ENCODE measurements around the gene KLHL11. TPM values are rescaled to one million over a fixed set of nuclear protein-coding genes. Genes with fewer than 3 reads are reported as not detected.

KLHL11 gene
- total RNA-seq, 1 experiment from 2014 or later, result 16.8 TPM

DNA sequence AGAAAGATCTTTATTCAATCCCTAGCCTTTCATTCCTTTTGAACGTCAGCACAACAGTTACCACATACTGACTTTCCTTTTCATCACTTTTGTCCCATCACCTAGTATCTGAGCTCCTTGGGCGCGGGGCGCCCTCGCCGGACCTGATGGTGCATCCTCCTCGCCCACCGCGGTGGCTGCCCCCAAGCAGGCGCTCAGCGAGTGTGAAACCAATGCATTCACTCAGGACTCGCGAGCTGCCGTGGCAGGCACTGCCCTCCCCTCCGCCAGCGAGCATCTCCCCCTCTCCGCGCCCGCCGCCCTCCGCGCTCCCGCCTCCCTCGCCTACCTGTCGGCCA lies 756 bp downstream of the KLHL11 start:
- no peak overlapping the region for H4K8ac ChIP-seq (replicated peaks; ENCODE audit: insufficient read length, low read depth, low read length)
- H3K18ac ChIP-seq (ENCODE audit: insufficient read length, low read depth, low read length), result no peak overlapping the region
- H2AK5ac ChIP-seq (ENCODE audit: insufficient read length, low read length), result no peak overlapping the region
- no peaks in the 10 kb centered on the region for H3K79me1 ChIP-seq (ENCODE audit: insufficient read depth, low read depth, low read length, poor library complexity, severe bottlenecking)
- peaks cover 5% of the 10 kb centered on the region; the same call in 1 of the 2 replicates for H3K4me1 ChIP-seq (ENCODE audit: insufficient read depth, low read length)
- H3K27me3 ChIP-seq (ENCODE audit: insufficient read depth, low read length), result no peaks in the 10 kb centered on the region
- no peak overlapping the region for H3K4me3 Mint-ChIP-seq
- no peak overlapping the region for H2BK5ac ChIP-seq (ENCODE audit: insufficient read length, low read length)
- TF ChIP-seq, protein P1, sequence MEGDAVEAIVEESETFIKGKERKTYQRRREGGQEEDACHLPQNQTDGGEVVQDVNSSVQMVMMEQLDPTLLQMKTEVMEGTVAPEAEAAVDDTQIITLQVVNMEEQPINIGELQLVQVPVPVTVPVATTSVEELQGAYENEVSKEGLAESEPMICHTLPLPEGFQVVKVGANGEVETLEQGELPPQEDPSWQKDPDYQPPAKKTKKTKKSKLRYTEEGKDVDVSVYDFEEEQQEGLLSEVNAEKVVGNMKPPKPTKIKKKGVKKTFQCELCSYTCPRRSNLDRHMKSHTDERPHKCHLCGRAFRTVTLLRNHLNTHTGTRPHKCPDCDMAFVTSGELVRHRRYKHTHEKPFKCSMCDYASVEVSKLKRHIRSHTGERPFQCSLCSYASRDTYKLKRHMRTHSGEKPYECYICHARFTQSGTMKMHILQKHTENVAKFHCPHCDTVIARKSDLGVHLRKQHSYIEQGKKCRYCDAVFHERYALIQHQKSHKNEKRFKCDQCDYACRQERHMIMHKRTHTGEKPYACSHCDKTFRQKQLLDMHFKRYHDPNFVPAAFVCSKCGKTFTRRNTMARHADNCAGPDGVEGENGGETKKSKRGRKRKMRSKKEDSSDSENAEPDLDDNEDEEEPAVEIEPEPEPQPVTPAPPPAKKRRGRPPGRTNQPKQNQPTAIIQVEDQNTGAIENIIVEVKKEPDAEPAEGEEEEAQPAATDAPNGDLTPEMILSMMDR (conservative IDR thresholded peaks at IDR 0.05), result no peak
- H2BK20ac ChIP-seq (ENCODE audit: low read depth, low read length, poor library complexity, severe bottlenecking), result no peak overlapping the region
- peaks cover 18 to 32% (median 31%) of the 10 kb centered on the region in 3 experiments; a peak in 6 of 7 replicates for H3K36me3 Mint-ChIP-seq (ENCODE audit: insufficient read depth in 1 of 3, low read depth in 3 of 3)
- no CpG with 5 or more reads among the region's 25 CpGs for WGBS (ENCODE audit: extremely low coverage, insufficient read length, low lambda C conversion rate)
- peaks cover 13% of the 10 kb centered on the region; the same call in 1 of the 2 replicates for H3K79me2 ChIP-seq (ENCODE audit: insufficient read depth, low read length)
- H3K56ac ChIP-seq (ENCODE audit: insufficient read length, low read depth, low read length), result no peak overlapping the region
- no peaks in the 10 kb centered on the region for H3K27me3 Mint-ChIP-seq (ENCODE audit: low read depth)
- peak overlapping the region; percentile 48 for H3K9ac ChIP-seq (ENCODE audit: extremely low read depth, insufficient read length, low read length)
- no peak overlapping the region for H2BK120ac ChIP-seq (ENCODE audit: low read depth, low read length, poor library complexity, severe bottlenecking)
- H4K91ac ChIP-seq (ENCODE audit: insufficient read length, low read depth, low read length), result no peak overlapping the region
- H3K27ac ChIP-seq (ENCODE audit: insufficient read length, low read depth, low read length), result no peak overlapping the region
- H2BK15ac ChIP-seq (ENCODE audit: low read depth, low read length), result no peak overlapping the region
- no peak overlapping the region for H2BK12ac ChIP-seq (ENCODE audit: insufficient read length, low read depth, low read length)
- H3K4me1 Mint-ChIP-seq, result peaks cover 24 to 26% of the 10 kb centered on the region in 2 experiments
- H3K9me3 Mint-ChIP-seq, result no peaks in the 10 kb centered on the region
- H4K20me1 ChIP-seq (ENCODE audit: control insufficient read depth, insufficient read depth, insufficient read length), result no peaks in the 10 kb centered on the region
- H2AFZ ChIP-seq (ENCODE audit: low read length), result no peak overlapping the region
- no peak overlapping the region for H4K5ac ChIP-seq (ENCODE audit: insufficient read length, low read depth, low read length)
- H3K23ac ChIP-seq (ENCODE audit: insufficient read length, low read depth, low read length), result no peak overlapping the region
- H3K14ac ChIP-seq (ENCODE audit: insufficient read depth, low read length), result peak overlapping the region; percentile 93
- peaks cover 18% of the 10 kb centered on the region for H3K23me2 ChIP-seq (ENCODE audit: insufficient read length, low read depth, low read length, poor library complexity, severe bottlenecking)
- H3K4ac ChIP-seq (ENCODE audit: low read depth, low read length), result no peak overlapping the region
- no peaks in the 10 kb centered on the region for H3K9me3 ChIP-seq (ENCODE audit: control insufficient read depth, low read depth, low read length)
- no peak overlapping the region for H3K27ac Mint-ChIP-seq
- H3K4me2 ChIP-seq (ENCODE audit: insufficient read depth, insufficient read length, low read length), result peak overlapping the region; percentile 99
- H3T11ph ChIP-seq (ENCODE audit: low read length), result no peak overlapping the region
- no peak for DNase-seq
